Glomerular endothelial cell (primary cell): Measurements from ENCODE around the gene MPST. TPM values are rescaled to one million over a fixed set of nuclear protein-coding genes. Genes with fewer than 3 reads are reported as not detected.
"Not testable (repeated sequence)": the region's sequence is repeated elsewhere in the genome, so short reads cannot be mapped to it uniquely, and the experiment has no call there.

Source experiments
- DNase-seq: peaks from one replicate; pipeline ENCODE4 v3.0.0-alpha.2; 2011; ENCODE audit warnings: low read depth, low spot score; ENCODE audit errors: extremely low read depth
- total RNA-seq: library from RNA; depleted of rRNA; stranded (reverse); fragments of >200 nt; gene quantifications from 2 replicates; pipeline ENCODE4 v1.2.3, GENCODE V29; 2015

MPST gene
- total RNA-seq: 165 and 191 TPM in 2 replicates

GRCh38 chr22:37019309-37020191 is at the start of gene MPST, which contains the start of gene TST:
Gene MPST, plus strand, starts transcription at chr22:37019742. Its CDS starts 95 bp downstream, at chr22:37019837.
Gene TST, minus strand, starts transcription at chr22:37019447. Its CDS starts 715 bp downstream, at chr22:37018732.
- no peak for DNase-seq

- DNase-seq: no peak
These were observed 48.0 kb upstream of the MPST start for GRCh38 chr22:36971341-36972125.

- DNase-seq: no peak
These were observed 42.9 kb upstream of the MPST start for GRCh38 chr22:36976606-36977005.

- DNase-seq: no peak
These were observed 42.1 kb upstream of the MPST start for GRCh38 chr22:36977401-36977861.

GRCh38 chr22:36977947-36978660 is 41.4 kb upstream of the MPST start:
- peak; percentile 29 for DNase-seq

- no peak for DNase-seq
These were observed 40.3 kb upstream of the MPST start for GRCh38 chr22:36979016-36979910.

GRCh38 chr22:36981247-36981775 is 38.2 kb upstream of the MPST start:
- DNase-seq: no peak

- DNase-seq: no peak
These were observed 37.4 kb upstream of the MPST start for GRCh38 chr22:36982136-36982535.

GRCh38 chr22:36985211-36985889 is 34.2 kb upstream of the MPST start:
- no peak for DNase-seq

GRCh38 chr22:36986242-36986821 is 33.2 kb upstream of the MPST start:
- no peak for DNase-seq

- no peak for DNase-seq
These were observed 31.3 kb upstream of the MPST start for GRCh38 chr22:36988075-36988832.

- not testable (repeated sequence) for DNase-seq
These were observed 30.5 kb upstream of the MPST start for GRCh38 chr22:36989012-36989411.

GRCh38 chr22:36990457-36990856 is 29.1 kb upstream of the MPST start:
- no peak for DNase-seq

- DNase-seq: no peak
These were observed 28.3 kb upstream of the MPST start for GRCh38 chr22:36991206-36991605.

GRCh38 chr22:36997746-36998145 is 21.8 kb upstream of the MPST start:
- no peak for DNase-seq

GRCh38 chr22:36998620-36999351 is 20.8 kb upstream of the MPST start:
- no peak for DNase-seq

GRCh38 chr22:36999463-36999862 is 20.1 kb upstream of the MPST start:
- no peak for DNase-seq
